HG02885 (cell line): ENCODE results near the gene CD5L.

Source experiments
- ATAC-seq: cut with Tn5 transposase; IDR thresholded peaks from one replicate; pipeline ENCODE4 v1.9.1; 2021; ENCODE audit warnings: mild to moderate bottlenecking; ENCODE audit not compliant: unreplicated experiment, poor library complexity

Gene CD5L

GRCh38 chr1:157841708-157842107 lies at the start of gene CD5L:
TSS of gene CD5L (minus strand) at chr1:157841808. CDS start at chr1:157841701, 107 bp downstream.
- ATAC-seq, result no peak

- ATAC-seq, result no peak
These were observed 41.0 kb upstream of the CD5L start for GRCh38 chr1:157882580-157882979.

- ATAC-seq, result no peak
These were observed 39.0 kb upstream of the CD5L start for GRCh38 chr1:157880621-157881020.

GRCh38 chr1:157878059-157878458 lies 36.5 kb upstream of the CD5L start:
- ATAC-seq, result no peak

- ATAC-seq, result no peak
These were observed 28.9 kb upstream of the CD5L start for GRCh38 chr1:157870490-157870889.

GRCh38 chr1:157868654-157869053 lies 27.0 kb upstream of the CD5L start:
- no peak for ATAC-seq

- no peak for ATAC-seq
These were observed 20.8 kb upstream of the CD5L start for GRCh38 chr1:157862114-157863070.

GRCh38 chr1:157856538-157856937 lies 14.9 kb upstream of the CD5L start:
- ATAC-seq, result no peak

GRCh38 chr1:157852476-157852875 lies 10.9 kb upstream of the CD5L start:
- no peak for ATAC-seq

GRCh38 chr1:157849229-157849875 lies 7.7 kb upstream of the CD5L start:
- ATAC-seq, result peak; percentile 87

- no peak for ATAC-seq
These were observed 2.7 kb upstream of the CD5L start for GRCh38 chr1:157844089-157844830.

- peak; percentile 70 for ATAC-seq
These were observed 1.3 kb upstream of the CD5L start for GRCh38 chr1:157842939-157843338.

- no peak for ATAC-seq
These were observed 2.6 kb downstream of the CD5L start for GRCh38 chr1:157838966-157839365.

GRCh38 chr1:157834430-157834829 lies 7.2 kb downstream of the CD5L start:
- ATAC-seq, result no peak

- peak; percentile 47 for ATAC-seq
These were observed 8.5 kb downstream of the CD5L start for GRCh38 chr1:157833145-157833544.

GRCh38 chr1:157831968-157832626 lies 9.5 kb downstream of the CD5L start:
- peak; percentile 46 for ATAC-seq

- no peak for ATAC-seq
These were observed 10.7 kb downstream of the CD5L start for GRCh38 chr1:157830887-157831286.

GRCh38 chr1:157829711-157830110 lies 11.9 kb downstream of the CD5L start:
- no peak for ATAC-seq

- ATAC-seq, result no peak
These were observed 12.4 kb downstream of the CD5L start for GRCh38 chr1:157829210-157829609.

GRCh38 chr1:157820299-157820698 lies 21.3 kb downstream of the CD5L start:
- no peak for ATAC-seq
